Measurements from ENCODE around the gene TSPAN14.

The TSPAN14 gene

DNA sequence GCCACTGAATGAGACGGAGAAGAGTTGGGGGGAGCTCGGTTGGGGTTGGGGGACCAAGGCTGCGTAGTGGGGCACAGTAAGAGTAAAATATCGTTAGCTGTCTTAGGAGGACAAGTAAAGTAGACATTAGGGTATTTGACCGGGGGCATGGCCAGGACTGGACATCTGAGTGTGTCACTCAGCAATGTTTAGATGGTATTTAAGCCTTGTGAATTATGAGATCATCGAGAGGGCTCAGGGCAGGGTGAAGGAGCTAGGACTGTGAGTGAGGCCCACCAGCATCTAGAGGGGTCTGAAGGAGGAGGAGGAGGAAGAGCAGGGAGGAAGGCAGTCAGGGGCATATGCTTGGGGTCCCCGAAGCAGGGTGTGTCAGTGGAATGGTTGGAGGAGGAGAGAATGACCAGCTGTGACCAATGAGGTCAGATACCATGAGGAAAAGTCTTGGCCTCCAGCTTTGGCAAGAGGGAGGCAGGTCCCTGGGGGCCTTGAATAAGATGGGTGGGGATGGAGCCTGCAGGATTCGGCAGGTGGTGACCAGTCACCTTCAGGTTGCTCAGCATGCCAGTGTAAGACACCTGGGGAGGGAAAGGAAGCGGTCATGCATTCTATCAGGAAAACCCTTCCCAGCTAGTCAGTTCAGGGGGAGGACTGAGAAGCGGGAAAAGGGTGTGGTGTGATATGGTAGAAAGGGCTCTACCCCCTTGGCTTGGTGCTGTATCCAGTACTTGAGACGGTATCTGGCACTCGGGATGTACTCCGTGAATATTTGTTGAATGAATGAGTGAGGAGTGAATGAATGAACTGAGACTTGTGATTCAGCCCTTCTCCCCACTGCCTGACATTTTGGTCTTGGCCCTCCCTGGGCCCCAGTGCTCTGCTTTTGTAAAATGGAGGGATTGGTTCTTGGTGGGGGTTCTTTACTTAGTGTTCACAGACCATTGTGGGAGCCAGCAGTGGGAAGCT, 48.8 kb downstream of the TSPAN14 start:
- in situ Hi-C loops (cut with HindIII; ENCODE audit: low sequenced_read_pairs), result no loop called here

DNA sequence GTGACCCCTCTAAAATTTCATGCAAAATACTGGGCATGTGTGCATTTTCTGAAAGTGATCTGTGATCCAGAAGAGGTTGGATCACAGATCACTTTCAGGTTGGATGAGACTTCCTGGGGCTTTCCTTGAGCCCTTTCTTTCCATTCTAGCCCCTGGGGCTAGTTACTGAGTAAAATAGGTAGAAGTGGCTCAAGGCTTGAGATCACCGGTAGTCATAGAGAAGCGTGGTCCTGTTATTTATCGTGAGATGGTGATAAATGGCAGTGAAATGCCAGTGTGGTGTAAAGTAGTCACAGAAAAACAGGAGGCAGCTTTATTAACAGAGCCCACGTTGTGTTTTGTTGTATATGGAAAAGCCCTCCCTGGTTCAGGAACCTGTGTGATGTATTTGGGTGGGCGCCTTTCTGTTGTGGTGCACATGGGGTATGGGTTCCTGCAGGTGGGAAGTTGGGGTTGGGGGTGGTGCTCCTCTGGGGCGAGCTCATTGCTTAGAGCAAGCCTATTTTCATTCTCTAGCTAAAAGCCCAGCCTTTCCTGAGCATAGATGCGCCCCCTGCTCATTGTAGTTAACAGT, 49.6 kb downstream of the TSPAN14 start:
- in situ Hi-C loops (cut with HindIII; ENCODE audit: low sequenced_read_pairs), result no loop called here

DNA sequence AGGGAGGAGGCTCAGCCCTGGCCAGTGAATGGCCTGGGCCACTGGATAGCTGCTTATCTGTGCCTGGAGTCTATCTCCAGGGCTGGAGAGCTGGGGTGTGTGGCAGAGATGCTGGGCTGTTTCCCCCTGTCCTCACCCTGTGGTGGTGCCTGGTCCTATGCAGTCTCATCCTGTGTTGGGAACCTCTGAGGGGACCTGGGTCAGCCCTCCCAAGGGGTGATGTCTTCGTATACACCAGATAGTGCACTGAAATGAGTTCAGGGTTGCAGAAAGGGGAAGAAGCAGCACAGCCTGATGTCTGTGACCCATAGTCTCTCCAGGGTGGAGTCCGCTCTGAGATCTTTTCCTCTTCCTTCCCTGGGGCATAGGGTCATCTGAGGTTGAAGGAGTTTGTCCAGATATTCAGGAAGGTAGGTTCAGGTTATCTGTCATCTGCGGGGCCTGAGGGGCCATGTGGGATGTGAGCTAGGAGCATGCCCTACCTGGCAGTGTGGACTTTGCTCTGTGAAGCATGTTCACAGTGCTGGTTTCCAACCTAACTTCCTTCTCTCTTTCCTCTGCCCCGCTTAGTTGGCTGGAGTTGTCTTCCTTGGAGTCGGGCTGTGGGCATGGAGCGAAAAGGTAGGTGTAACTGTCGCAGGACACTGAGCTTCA, 50.2 kb downstream of the TSPAN14 start:
- in situ Hi-C loops (cut with HindIII; ENCODE audit: low sequenced_read_pairs), result no loop called here

DNA sequence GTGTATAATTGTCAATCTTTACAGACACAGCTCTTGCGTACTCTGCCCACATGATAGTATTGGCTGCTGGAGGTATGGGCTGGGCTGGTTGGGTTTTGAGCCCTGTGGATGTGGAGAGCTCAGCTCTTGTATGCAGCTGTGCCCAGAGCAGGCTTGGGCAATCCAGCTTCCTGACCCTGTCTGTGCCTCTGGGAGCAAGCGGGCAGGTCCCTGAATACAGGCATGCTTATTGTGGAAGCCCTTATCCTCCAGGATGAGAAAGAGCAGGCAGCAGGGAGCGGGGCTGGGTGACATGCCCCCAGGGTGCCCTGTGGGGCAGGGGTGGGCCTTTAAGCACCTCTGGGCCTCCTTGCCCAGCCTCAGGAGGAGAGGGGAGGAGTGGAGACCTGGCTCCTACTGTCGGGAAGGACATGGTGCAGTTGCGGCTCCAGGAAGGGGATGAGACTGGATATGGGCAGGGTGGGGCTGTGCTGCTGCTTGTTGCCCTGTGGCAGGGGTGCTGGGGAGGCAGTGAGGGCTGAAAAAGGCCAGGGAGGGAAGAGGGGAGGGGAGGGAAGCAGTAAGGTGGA, 50.9 kb downstream of the TSPAN14 start:
- in situ Hi-C loops (cut with HindIII; ENCODE audit: low sequenced_read_pairs), result loop anchor here (5.0 kb wide), 2 partner anchors 38 to 83 kb away; no protein-coding TSS in a partner anchor

DNA sequence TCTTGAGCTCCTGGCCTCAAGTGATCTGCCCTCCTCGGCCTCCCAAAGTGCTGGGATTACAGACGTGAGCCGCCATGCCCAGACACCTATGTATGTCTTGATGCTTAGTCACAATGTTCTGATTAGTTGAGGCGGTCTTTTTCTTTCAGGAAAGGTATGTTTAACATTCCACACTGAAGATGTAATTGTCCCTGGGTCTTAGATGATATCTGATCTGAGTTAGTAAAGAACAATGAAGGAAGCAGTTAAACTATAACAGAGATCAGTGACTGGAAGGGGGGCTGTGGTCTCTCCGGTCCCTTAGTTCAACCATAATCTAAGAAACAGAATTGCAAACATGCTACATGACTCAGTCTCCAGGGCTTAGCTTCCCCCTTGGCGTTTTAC, 52.1 kb downstream of the TSPAN14 start:
- in situ Hi-C loops (cut with HindIII; ENCODE audit: low sequenced_read_pairs), result loop anchor here (5.0 kb wide), 2 partner anchors 39 to 84 kb away; no protein-coding TSS in a partner anchor

DNA sequence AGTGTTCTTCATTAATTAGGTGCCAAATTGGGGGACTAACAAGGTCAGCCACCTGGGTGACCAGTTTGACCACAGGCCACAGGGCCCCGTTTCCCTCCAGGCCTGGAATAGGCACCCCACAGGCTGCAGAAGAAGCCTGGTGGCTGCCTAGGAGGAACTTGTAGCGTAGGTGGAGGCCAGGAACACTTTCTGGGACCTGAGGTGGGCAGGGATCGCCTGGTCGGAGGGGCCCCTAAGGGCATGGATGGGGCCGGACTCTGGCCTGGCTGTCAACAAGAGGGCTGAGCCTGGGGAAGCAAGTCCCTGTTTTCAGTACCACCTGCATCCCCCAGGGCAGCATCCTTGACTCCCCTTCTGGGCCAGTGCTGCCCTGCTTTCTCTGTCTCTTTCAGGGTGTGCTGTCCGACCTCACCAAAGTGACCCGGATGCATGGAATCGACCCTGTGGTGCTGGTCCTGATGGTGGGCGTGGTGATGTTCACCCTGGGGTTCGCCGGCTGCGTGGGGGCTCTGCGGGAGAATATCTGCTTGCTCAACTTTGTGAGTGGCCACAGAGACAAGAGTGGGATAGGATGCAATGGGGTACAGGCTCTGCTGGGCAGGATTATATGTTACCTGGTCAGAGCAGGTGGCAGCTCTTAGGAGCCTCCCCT, 52.9 kb downstream of the TSPAN14 start:
- in situ Hi-C loops (cut with HindIII; ENCODE audit: low sequenced_read_pairs), result loop anchor here (5.0 kb wide), 2 partner anchors 40 to 85 kb away; no protein-coding TSS in a partner anchor

DNA sequence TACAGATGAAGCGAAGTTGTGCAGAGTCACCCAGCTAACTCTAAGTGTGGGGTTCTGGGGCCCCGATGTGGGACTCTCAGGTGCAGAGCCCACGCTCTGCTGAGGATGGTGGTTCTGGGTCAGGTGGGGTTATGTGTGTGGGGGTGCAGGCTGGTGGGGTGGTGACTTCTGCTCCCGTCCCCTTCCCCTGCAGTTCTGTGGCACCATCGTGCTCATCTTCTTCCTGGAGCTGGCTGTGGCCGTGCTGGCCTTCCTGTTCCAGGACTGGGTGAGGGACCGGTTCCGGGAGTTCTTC, 54.9 kb downstream of the TSPAN14 start:
- in situ Hi-C loops (cut with HindIII; ENCODE audit: low sequenced_read_pairs), result loop anchor here (5.0 kb wide), 2 partner anchors 42 to 87 kb away; no protein-coding TSS in a partner anchor

DNA sequence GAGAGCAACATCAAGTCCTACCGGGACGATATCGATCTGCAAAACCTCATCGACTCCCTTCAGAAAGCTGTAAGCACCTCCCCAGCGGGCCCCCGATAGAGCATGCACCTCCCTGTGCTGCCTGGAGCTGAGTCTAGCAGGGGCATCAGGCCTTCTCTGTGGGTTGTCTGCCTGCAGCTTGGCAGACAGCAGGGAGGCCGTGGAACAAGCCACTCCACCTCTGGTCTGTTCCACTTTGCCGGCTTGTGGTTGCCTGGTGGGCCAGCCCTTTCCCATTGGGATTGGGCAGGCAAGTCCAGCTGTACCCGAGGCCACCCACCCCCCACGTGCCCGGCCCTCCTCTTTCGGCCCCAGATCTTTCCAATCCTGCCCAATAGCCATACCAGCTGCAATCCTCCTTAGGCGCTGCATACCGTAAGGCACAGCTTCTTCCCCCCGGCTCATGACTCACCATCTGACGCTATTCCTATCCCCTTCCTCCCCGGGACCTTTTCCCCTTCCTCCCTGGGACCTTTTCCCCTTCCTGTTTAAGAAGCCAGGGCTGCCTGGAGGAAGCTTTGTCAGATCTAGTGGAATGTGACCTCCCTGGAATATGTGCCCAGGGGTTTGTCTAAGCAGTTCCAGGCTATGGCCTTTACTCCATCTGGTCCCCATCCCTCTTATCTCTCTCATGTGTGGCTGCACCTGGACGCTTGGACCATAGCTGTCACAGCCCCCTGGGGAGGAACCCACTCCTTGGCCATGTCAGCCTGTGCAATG, 55.5 kb downstream of the TSPAN14 start:
- in situ Hi-C loops (cut with HindIII; ENCODE audit: low sequenced_read_pairs), result loop anchor here (5.0 kb wide), 2 partner anchors 42 to 87 kb away; no protein-coding TSS in a partner anchor

DNA sequence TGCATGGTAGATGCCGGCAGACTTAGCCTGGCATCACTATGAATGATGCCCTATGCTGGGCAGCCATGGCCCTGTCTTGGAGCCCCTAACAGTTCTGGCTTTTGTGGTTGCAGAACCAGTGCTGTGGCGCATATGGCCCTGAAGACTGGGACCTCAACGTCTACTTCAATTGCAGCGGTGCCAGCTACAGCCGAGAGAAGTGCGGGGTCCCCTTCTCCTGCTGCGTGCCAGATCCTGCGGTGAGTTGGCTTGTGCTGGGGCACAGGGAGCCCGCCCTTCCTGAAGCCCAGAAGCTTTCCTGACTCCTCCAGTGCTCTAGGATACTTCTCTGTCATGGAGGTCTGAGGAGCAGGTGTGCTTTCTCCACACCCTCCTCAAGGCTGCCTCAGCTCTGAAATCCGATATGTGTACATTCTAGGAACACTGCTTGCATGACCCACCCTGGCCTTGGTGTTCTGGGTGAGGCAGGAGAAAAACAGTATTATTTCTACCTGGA, 58.0 kb downstream of the TSPAN14 start:
- in situ Hi-C loops (cut with HindIII; ENCODE audit: low sequenced_read_pairs), result no loop called here

DNA sequence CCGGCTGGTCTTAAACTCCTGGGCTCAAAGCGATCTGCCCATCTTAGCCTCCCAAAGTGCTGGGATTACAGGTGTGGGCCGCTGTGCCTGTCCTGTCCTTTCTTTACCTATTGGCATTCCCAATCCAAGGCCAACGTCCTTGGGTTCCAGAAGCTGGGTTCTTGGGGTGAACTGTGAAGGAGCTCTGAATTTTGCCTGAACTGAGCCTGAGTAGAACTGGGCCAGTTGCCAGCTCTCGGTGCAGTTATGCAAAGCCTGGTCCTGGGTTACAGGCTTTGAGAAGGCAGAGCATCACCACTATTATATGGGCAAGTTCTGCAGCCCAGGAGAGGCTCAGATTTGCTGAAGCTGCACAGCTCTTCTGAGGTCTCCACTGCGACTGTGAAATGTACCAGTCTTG, 59.0 kb downstream of the TSPAN14 start:
- in situ Hi-C loops (cut with HindIII; ENCODE audit: low sequenced_read_pairs), result no loop called here

DNA sequence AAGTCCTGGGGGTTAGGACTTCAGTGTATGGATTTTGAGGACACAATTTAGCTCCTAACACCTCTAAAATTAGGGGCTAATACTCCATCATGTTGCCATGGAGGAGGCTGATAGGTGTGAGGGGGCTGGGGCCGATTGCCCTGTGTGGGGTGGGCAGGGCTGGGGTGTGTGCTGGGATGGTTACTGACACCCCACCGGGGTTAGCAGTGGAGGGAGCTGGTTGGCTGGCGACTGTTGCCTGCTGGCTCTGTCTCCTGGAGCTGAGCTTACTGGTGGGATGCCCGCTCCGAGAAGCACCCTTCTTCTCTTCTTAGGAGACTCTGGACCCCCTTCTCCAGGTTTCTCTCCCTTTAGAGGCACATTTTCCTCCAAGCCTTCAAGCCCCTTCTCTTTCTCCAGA, 61.4 kb downstream of the TSPAN14 start:
- in situ Hi-C loops (cut with HindIII; ENCODE audit: low sequenced_read_pairs), result no loop called here

DNA sequence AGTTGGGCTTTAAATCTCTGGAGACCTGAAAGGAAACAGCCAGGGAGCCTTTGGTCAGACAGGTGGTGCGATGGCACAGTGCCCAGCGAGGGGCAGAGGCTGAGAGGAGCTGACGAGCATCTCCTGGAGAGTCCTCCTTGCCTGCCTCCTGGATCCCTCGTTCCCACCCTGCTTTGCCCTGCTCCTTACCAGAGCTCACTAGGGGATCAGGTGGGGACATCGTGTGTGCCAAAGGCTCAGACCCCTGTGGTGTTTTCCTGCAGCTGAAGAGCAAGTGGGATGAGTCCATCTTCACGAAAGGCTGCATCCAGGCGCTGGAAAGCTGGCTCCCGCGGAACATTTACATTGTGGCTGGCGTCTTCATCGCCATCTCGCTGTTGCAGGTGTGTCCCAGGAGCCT, 61.8 kb downstream of the TSPAN14 start:
- in situ Hi-C loops (cut with HindIII; ENCODE audit: low sequenced_read_pairs), result no loop called here

DNA sequence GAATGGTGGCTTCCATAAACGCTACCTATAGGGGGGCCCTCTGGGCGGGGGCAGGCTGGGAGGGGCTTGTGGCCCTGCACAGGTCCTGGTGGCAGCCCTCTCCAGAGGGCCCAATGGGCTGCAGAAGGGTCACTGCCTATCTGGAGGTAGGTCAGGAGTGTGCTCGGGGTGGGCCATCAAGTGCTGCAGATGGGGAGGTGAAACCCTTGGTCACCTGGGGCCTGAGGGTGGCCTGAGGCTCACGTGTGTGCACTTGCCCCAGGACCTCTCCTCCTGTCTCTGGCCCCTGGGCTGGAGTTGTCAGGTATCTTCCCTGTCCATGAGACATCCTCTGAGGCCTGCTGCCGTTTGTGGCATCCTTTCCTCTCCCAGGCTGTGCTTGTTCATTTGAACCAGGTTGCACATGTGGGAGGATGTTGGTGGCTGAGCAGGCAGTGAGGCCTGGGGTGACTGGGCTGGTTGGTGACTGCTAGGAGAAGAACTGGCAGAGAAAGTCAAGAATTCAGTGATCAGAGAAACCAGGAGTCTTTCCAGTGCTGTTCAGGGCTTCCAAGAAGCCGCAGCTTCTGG, 62.5 kb downstream of the TSPAN14 start:
- in situ Hi-C loops (cut with HindIII; ENCODE audit: low sequenced_read_pairs), result no loop called here

DNA sequence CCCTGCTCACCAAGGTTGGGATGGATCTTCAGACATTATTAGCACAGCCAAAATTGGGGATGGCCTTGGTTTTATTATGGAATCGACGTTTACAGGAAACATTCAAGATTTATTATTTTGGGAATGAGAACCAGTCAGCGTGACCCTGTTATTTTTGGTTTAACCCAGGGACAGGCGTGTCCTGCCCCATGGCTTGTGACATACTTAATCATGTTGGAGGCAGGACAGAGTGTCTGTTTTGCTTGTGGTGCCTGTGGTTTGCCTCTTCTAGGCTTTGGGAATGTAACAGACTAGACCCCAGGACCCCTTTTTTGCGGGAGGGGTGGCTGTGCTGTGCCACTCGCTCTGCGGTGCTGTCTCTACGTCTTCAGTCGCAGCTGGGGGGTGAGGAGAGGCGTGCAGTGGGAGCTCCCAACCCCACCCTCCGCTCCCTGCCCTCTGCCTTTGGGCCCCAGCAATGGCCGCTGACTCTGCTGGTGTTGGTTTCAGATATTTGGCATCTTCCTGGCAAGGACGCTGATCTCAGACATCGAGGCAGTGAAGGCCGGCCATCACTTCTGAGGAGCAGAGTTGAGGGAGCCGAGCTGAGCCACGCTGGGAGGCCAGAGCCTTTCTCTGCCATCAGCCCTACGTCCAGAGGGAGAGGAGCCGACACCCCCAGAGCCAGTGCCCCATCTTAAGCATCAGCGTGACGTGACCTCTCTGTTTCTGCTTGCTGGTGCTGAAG, 63.5 kb downstream of the TSPAN14 start:
- in situ Hi-C loops (cut with HindIII; ENCODE audit: low sequenced_read_pairs), result no loop called here

DNA sequence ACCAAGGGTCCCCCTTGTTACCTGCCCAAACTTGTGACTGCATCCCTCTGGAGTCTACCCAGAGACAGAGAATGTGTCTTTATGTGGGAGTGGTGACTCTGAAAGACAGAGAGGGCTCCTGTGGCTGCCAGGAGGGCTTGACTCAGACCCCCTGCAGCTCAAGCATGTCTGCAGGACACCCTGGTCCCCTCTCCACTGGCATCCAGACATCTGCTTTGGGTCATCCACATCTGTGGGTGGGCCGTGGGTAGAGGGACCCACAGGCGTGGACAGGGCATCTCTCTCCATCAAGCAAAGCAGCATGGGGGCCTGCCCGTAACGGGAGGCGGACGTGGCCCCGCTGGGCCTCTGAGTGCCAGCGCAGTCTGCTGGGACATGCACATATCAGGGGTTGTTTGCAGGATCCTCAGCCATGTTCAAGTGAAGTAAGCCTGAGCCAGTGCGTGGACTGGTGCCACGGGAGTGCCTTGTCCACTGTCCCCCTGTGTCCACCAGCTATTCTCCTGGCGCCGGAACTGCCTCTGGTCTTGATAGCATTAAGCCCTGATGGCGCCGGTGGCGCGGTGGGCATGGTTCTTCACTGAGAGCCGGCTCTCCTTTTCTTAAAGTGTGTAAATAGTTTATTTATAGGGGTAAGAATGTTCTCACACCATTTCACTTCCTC, 64.2 kb downstream of the TSPAN14 start:
- in situ Hi-C loops (cut with HindIII; ENCODE audit: low sequenced_read_pairs), result no loop called here

DNA sequence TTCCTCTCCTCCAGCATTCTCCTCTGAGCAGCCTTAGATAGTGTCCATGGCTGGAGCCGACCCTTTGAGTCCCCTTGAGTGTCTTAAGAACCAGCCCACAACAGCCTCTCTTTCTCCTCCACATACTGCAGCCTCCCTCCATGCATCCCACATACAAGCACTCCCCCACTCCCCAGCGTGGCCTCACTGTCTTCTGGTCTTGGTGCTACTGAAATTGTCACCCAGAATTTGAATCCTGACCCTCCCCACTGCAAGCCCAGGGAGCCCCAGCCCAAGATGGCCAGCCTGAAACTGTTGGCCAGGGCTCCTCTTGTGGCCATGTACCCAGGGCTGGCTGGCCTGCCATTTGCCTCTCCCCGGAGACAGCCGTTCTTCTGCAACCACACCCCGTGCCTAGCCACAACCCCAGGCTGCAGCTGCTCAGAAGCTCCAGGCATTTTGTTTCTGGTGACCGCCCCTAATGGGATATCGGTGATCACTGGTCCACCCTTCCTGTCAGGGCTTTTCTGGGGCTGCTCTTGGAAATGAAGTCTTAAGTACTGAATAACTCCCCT, 64.8 kb downstream of the TSPAN14 start:
- in situ Hi-C loops (cut with HindIII; ENCODE audit: low sequenced_read_pairs), result no loop called here

DNA sequence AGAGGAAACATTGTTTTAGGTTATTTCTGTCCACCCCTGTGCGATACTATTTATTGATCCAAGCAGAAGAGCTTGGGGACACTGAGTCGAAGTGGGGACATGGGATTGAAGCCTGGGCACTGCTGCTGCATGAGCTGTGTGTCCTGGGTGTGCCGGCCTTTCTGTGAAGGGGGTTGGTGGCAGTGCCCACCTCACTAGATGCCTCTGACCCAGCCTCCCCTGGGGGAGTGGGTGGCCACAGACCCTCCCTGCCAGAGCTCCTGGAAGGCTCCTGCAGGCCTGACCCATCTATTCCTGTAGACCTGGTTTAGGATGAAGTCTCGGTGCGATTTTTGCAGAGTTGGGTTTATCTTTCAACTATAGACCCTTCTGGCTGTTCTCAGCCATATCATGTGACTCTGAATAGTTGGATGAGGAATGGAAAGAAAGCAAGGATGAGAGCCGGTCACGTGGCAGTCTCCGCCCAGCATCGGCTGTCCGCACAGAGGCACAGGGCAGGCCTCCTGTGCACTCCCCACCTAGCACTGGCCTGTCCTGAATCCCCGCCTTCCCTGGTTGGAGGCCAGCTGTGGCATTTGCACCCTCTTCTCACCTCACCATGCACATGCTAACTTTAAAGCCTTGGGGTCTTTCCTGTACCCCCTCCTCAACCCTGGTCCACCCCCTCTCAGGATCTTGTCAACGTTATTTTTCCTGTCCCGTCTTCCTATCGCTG, 66.0 kb downstream of the TSPAN14 start:
- in situ Hi-C loops (cut with HindIII; ENCODE audit: low sequenced_read_pairs), result no loop called here
